Gastroesophageal sphincter (tissue), 3 donors: ENCODE data around the gene HOXA11.

Source experiments
- EP300 ChIP-seq: sonication (generic); formaldehyde crosslinking; IDR thresholded peaks from one replicate; pipeline ENCODE4 v1.6.1; 2017; ENCODE audit warnings: antibody characterized with exemption, mild to moderate bottlenecking
- POLR2A ChIP-seq, 2 donors: fragments of 450-650 bp; IDR thresholded peaks; one replicate each; pipeline ENCODE4 v1.6.1; 2017; ENCODE audit warnings: antibody characterized with exemption in 2 of 2, mild to moderate bottlenecking in 2 of 2, moderate library complexity in 1 of 2
- POLR2AphosphoS5 ChIP-seq: sonication (generic); formaldehyde crosslinking; IDR thresholded peaks from one replicate; pipeline ENCODE4 v1.6.1; 2017; ENCODE audit warnings: antibody characterized with exemption
- TF ChIP-seq, protein P1 (sequence below), 4 experiments: fragments of 200-600 bp in 2 of 4; fragments of 450-650 bp in 2 of 4; sonication (generic) in 1 of 4; IDR thresholded peaks; one replicate each; pipeline ENCODE4 v1.5.1; 2017 to 2019; ENCODE audit warnings: antibody characterized with exemption in 4 of 4, mild to moderate bottlenecking in 2 of 4, moderate library complexity in 2 of 4

- TF ChIP-seq, protein P1, sequence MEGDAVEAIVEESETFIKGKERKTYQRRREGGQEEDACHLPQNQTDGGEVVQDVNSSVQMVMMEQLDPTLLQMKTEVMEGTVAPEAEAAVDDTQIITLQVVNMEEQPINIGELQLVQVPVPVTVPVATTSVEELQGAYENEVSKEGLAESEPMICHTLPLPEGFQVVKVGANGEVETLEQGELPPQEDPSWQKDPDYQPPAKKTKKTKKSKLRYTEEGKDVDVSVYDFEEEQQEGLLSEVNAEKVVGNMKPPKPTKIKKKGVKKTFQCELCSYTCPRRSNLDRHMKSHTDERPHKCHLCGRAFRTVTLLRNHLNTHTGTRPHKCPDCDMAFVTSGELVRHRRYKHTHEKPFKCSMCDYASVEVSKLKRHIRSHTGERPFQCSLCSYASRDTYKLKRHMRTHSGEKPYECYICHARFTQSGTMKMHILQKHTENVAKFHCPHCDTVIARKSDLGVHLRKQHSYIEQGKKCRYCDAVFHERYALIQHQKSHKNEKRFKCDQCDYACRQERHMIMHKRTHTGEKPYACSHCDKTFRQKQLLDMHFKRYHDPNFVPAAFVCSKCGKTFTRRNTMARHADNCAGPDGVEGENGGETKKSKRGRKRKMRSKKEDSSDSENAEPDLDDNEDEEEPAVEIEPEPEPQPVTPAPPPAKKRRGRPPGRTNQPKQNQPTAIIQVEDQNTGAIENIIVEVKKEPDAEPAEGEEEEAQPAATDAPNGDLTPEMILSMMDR (IDR thresholded peaks at IDR 0.05): no peak
- TF ChIP-seq POLR2A (IDR thresholded peaks at IDR 0.05): no peak
- TF ChIP-seq POLR2AphosphoS5: no peak
- TF ChIP-seq EP300: no peak
Measured at GRCh38 chr7:27151341-27151930, 33.6 kb downstream of the HOXA11 start.
